ENCODE measurements around the gene PSMD2.

The PSMD2 gene

DNA sequence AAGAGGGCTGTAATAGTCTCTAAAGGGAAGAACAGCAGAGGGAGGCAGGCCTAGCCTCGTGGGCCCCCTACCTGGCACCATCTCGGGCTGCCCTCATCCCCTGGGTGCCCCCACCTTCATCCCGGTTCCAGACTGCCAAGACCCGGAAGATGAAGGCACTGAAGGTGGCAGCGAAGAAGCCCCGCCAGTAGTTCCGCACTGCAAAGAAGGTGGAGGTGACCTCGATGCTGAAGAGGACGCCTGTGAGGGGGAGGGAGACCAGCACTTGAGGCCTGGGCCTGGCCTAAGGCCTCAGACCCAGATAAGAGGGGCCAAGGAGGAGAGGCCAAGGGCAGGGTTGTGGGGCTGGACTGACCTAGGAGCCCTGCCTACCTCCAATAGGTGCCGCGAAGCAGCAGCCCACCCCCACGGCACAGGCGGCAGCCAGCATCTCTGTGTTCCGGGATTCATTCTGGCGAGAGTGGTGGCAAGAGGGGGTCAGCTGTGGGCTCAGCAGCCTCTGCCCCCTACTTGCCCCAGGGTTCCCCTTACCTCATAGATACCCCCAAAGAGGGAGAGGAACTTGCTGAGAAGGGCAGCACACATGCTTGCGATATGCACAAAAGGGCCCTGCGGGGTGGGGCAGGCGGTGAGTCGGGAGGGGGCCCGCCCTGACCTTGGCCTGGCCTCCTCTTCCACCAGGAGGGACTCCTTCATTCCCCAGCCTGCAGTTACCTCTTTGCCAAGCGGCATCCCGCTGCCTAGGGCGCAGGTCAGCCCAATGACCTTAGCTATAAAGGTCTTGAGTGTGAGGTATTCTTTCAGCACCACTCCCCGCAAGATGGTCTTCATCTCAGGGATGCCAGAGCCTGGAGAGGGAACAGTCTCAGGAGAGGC is 58.4 kb downstream of the PSMD2 start:
- DNase-seq (ENCODE audit: low spot score), result no peak

DNA sequence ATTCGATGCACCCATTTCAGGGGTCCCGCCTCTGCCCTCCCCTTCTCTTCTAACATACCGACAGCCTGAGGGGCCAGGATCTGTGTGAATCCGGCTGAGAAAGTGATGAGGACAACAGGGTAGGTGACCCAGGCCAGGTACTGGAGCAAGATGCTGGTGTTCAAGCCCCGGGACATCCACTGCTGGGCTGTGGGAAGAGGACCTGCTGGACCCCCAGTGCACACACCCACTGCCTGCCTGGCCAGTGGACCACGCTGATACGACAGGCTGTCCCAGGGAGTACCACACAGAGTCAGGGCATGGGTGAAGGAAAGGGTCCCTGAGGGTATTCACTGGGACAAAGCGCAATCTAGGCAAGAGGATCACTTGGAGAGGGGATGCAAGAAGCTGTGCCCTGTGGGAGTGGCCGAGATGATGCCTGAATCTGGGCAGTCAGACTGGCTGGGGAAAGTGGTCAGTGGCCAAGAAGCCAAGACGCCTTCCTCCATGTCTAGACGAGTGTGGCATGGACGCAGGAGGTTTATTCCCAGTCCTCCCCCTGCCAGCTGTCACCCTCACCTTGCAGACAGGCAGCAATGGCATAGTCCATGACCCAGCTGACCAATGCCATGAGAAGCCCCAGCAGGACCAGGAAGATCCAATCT is 59.2 kb downstream of the PSMD2 start:
- no peak for DNase-seq (ENCODE audit: low spot score)
